ENCODE measurements around the gene ZIM2. TPM values are rescaled to one million over a fixed set of nuclear protein-coding genes. Genes with fewer than 3 reads are reported as not detected.

Gene ZIM2
- 1 to 10 TPM in 1 of 4 donors, not detected in 3; 1.3 TPM for total RNA-seq

- TF ChIP-seq CTCF (IDR thresholded peaks at IDR 0.05; ENCODE audit: low read depth) = no peak
Measured at GRCh38 chr19:56840451-56841192, at the start of gene ZIM2, which contains the start of gene PEG3. ZIM2 (minus strand) TSS chr19:56840726; CDS start chr19:56824277, 16,449 bp downstream. PEG3 (minus strand) TSS chr19:56840726; CDS start chr19:56824655, 16,071 bp downstream.

- TF ChIP-seq CTCF (IDR thresholded peaks at IDR 0.05; ENCODE audit: low read depth) = no peak
Measured at GRCh38 chr19:56885173-56885985, 44.9 kb upstream of the ZIM2 start.

- no peak for TF ChIP-seq CTCF (IDR thresholded peaks at IDR 0.05; ENCODE audit: low read depth)
Measured at GRCh38 chr19:56884441-56884840, 43.9 kb upstream of the ZIM2 start.

- TF ChIP-seq CTCF (IDR thresholded peaks at IDR 0.05; ENCODE audit: low read depth) = no peak
Measured at GRCh38 chr19:56880592-56881190, 40.2 kb upstream of the ZIM2 start.

- TF ChIP-seq CTCF (IDR thresholded peaks at IDR 0.05; ENCODE audit: low read depth) = no peak
Measured at GRCh38 chr19:56877069-56877715, 36.7 kb upstream of the ZIM2 start.

- no peak for TF ChIP-seq CTCF (IDR thresholded peaks at IDR 0.05; ENCODE audit: low read depth)
Measured at GRCh38 chr19:56875717-56876116, 35.2 kb upstream of the ZIM2 start.
